ENCODE measurements around the gene LNX2.

LNX2 gene

DNA sequence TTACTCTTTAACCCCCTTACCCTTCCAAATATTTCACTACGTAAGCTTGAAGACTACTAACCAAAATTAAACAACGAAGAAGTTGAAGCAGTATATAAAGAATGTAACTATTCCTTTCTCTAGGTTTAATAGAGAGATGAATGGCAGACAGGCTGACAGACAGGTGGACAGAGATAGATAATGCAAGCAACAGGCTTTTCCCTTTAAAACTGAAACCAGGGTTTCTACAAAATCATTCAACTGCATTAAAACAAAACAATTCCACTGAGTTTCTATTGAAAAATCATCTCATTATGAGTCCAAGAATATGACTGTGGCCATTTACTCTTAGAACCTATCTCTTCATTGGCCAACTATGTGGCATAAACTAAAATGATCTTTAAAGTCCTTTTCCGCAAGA is 15.2 kb downstream of the LNX2 start:
- DNase-seq, result no peak

DNA sequence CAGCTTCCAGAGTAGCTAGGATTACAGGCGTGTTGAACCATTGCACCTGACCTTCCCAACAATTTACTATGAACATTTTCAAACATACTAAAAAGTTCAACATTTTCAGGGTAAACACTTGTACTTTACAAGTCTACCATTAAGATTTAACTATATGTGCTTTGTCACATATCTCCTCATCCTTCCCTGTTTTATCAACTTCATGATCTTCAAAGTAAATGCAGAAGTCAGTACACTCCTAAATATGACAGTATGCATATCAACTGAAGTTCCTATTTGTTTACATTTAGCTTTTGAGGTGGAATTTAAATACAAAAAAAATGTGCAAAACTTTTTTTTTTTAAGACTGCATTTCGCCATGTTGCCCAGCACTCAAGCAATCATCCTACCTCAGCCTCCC is 18.5 kb downstream of the LNX2 start:
- DNase-seq, result no peak

DNA sequence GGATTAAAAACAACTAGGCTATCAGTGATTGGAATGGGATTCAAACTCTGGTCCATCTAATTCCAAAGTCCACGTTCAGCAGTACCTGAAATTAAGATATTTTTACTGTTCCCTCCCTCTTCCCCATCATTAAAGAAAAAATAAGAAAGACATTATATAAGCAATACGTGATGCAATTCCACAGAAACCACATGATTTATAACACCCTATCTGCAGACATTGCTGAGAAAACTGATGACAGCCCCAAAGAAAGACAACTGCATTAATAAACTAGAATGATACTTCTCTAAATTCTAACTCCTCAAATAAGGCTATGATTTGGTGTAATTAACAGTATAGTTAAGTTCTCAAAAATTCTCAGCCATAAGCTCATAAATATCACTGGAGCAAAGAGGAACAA is 19.1 kb downstream of the LNX2 start:
- DNase-seq, result no peak

DNA sequence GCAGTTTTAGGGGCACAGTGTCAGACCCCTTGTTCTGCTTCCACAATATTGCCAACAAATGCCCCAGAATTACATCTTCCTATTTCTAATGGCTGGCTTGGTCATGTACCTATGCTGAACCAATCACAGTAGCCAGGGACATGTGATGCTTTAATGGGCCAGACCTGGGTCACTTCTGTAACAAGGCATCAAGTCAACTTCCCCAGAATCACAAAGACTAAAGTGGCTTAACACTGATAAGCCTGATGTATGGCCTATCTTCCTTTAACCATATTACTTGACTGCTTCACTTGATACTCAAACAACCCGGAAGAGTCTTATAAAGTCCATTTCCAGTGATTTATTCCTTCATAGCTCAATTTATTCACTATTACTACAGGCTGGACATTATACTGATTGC is 19.6 kb downstream of the LNX2 start:
- DNase-seq, result no peak

DNA sequence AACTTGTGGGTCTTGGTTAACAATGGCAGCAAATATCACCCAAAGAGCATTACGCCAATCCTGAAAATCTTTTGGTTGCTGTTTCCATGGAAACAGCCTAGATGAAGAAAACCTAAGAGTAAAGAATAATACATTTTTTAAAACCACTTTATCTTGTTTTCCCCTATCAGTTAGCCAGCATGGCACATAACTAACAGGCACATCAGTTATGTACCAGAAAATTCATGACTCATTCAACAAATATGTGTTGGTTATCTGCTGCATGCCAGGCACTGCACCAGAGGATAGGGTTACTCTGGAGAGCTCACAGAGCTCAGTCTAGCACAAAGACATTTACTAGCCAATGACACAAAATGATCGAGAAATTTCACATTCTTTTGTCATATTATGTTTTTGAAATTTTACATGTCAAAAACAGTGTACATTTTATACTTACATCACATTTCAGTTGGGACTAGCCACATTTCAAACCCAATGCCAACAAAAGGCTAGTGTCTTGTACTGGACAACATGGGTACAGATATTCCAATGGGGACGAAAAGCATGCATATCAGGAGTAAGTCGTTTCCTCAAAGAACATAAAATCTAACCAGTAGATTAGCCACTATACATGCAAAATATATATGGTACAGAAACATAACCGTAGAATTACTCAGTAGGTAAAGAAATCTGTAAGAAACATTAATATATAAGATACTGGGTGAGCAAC is 20.3 kb downstream of the LNX2 start:
- DNase-seq, result no peak

DNA sequence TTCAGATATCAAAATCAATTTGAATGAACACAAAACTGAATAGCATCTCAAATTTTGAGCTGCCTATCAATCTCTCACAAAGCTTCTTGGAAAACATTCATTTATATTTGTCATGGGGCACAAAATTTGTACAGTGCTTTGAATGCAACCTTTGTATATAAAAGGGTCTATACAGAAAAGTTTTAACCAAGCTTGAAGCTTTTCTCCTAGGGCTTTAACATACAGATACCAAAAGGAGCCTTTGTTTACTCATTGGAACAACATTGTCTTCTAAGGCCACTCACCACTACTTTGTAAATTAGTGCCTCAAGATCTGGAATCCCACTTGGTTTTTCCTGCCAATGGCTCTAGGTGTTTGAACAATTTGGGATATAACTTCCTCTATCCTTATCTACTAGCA is 21.2 kb downstream of the LNX2 start:
- DNase-seq, result no peak

DNA sequence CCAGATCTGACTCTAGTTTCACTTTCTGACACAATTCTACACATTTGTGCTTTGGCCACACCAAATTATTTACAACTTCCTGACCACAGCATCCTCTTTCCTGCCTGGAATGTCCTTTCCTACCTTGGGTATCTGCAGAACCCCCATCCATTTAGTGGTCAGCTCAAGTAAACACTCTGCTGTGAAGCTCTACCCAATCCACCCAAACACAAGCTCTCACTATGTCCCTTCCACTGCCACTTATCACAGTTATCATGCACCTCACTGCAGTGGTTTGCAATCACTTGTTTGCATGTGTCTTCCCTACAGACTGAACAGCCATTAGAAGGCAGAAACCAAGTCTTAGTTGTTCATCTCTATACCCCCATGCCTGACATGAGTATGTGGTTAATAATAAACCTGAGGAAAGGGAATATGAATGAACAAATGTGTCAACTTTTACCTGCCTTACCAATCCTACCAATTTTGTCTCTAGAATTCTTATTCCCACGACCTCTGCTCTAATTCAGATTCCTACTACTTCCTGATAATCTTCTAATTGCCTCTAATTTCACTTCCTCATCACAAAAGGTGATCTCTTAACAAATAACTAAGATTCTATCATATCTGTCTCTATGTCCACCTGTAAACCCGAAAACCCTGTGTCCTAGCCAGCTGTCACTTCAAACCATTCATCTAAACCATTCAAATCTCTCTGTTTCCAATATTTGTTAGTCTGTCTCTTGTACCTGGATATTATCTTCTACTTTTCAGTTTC is 25.1 kb downstream of the LNX2 start:
- DNase-seq, result no peak

DNA sequence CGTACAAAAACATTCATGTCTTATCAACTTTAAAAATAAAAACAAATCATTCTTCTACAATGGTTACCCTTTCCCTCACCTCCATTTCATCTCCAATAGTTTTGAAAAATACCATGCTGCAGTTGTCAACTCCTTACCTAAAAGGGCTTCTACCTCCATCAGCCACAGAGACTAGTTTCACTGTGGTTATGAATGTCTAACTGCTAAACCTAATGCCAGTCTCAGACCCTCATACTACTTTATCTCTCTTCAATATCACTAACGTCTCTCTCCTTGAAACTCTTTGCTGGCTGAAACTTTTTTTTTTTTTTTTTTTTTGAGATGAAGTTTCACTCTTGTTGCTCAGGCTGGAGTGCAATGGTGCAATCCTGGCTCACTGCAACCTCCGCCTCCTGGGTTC is 27.1 kb downstream of the LNX2 start:
- no peak for DNase-seq

DNA sequence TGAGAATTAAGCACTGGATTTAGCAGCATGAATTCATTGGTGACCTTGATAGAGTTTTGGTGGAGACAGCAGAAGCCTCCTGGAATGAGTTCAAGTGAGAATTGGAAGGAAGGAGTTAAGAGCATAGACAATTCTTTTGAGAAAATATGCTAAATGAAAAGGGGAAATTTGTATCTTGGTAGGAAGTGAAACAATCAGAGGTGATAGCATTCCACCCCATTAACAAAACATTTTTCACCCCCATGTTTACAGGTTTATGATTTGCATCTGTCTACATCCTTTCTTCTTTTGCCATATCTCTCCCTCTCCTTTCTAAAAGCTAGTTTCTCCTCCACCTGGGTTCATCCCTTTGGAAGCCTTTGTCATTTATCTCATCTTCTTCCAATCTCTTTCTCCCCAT is 27.5 kb downstream of the LNX2 start:
- no peak for DNase-seq

DNA sequence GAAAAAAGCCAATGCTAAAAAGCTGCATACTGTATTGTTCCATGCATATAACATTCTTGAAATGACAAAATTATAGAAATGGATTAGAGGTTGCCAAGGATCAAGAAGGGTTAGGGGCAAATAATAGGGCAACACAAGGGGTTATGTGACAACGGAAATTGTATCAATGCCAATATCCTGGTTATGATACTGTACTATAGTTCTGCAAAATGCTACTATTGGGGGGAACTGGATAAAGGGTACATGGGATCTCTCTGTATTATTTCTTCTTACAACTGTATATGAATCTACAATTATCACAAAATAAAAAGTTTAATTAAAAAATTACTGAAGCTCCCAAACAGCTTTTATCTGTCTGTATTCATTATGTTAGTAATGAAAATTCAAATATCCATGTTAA is 31.9 kb downstream of the LNX2 start:
- no peak for DNase-seq

DNA sequence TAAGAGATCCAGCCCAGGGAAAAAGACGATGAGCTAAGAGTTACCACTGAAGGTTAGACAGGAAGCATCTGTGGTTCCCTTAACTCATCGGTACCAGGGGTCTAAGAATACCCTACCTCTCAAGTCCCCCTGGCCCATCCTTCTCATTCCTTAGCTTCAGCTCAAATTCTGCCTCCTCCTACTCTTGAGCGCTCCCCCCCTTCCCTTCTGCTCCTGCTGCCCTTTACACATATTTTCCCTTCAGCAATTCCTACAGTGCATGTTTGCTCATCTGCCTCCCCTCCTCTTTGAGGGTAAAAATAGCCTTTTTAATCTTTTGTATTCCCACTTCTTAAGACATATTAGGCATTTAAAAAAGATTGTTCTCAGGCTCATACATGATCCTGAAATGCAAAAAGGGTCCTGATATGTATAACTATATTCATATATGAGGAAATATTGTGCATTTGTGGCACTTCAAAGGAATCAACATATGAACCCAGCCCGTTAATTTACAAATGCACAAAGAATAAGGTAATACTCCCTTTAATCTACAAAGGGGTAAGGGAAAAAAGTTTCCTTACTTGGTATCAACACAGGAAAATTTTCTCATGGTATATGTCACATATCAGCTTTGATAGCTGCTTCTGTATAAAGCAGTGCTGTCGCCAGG is 33.1 kb downstream of the LNX2 start:
- no peak for DNase-seq

DNA sequence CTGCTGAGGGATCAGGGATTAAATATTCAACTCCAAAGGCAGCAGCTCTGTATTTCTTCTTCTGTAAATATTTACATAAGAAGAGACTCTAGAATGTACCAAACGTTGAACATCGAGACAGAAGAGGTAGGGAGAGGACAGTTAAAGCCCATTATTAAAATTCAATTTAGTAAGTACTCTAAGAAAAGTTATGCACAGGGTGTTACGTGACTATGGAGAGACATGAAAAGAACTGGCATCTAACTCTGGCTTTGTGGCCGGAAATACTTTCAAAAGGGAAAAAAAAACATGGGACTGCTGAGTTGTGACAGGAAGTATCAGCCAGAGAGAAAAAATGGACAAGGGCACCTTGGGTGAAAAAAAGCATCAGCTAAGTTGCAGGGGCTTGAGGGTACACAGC is 36.7 kb downstream of the LNX2 start:
- peak; percentile 4 for DNase-seq

DNA sequence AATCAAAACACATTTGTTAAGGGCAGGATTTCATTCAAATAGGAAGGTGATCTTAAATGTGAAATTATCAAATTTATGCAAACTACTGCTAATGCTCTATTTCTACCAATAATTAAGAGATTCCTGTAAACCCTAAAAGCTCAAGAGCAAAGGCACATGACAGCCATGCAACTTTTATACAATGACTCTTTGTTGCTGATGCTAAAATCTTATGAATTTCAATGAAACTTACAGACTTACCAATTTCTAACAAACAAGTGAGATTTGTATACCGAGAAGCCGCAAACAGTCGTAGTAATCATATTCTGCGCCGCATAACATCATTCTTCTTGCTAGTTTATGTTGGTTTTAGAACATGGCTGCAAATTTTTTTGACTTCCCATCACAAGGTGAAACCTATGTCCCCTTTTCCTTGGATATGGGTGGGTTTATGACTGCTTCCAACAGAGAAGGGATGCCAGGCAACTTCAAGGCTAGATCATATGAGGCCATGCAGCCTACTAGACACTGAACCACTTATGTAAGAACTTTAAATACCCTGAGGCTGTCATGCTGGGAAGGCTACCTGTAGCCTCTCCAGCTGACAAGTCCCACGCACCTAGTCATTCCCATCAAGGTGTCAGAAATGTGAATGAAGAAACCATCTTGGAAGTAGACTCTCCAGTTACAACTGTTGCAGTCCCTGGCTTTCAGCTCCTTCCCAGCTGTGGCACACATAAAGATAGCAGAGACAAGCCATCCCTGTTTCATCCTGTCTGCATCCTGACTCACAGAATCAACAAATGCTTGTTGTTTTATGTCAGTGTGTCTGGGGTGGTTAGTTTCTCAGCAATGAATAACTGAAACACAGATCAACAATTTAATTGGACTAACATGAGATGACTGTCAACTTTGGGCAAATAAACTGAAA is 42.0 kb downstream of the LNX2 start:
- DNase-seq, result no peak

DNA sequence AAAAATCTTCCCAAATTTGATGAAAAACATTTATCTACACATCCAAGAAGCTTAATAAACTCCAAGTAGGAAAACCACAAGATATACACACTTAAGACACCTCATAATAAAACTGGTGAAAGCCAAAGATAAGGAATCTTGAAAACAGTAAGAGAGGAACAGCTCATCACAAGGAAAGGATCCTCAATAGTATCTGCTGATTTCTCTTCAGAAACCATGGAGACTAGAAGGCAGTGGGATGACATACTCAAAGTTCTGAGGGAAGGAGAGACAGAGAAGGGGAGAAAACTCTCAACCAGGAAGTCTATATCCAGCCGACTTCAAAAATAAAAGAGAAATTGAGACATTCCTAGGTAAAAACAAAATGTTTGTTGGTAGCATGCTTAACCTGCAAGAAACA is 45.7 kb downstream of the LNX2 start:
- DNase-seq, result no peak

DNA sequence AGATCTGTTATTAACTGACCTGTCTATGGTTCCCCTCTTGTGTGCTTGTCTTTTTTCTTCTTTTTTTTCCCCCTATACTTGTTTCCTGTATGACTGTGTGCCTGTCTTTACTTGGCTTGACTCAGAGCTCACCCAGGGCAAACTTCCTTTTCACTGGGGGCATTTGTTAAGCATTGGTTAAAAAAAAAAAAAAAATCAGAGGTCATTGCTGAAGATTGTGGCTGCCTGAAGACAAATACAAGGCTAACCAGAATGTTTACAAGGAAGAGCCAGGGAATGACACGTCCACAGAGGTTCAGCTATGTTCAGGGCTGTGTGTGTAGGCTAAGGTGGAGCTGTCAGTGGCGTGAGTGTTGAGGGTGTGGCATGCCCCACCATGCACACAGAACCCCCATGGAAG is 47.1 kb downstream of the LNX2 start:
- DNase-seq, result no peak

DNA sequence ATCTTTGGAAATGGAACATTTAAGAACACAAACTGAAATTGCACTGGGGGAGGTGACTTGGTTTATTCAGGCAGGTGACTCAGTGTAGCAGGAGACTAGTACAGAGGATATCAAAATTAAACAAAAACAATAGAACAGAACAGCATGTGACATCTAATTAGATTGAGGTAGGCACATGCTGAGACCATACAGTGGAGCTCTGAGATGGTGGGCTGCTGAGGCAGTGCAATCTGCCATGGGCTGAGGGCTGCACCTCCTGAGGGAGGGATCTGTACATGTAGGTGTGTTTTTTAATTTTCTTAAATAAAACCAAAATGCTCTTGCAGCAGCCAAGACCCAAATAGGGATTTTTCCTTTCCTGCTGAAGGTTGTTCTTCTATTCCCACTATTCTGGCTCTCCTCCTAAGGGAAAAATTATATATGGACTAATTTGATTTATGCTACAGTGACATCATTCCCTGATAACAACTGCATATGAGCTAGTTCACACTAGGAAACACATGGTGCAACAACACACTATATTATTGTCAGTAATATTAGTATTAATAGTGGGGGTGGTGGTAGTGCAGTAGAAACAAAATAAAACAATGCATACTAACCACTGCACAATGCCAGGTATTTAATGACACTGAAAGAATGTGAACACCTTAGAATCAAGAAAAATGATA is 48.0 kb downstream of the LNX2 start:
- no peak for DNase-seq

DNA sequence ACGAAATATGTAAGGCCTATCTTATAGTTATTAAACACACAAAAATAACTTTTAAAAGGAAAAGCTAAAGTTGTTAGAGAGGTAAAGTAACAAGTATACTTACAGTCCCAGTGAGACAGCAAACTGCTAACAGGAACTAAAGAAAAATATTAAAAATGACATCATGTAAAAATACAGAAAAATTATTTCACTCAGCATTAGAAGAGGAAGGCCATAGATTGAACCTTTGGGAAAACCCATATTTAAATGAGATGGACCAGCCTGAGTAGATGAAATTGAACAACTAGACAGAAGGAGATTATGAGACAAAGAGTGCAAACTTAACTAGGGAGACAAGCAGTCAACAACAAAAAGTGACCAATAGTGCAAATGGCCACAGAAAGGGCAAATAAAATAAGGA is 49.4 kb downstream of the LNX2 start:
- no peak for DNase-seq

DNA sequence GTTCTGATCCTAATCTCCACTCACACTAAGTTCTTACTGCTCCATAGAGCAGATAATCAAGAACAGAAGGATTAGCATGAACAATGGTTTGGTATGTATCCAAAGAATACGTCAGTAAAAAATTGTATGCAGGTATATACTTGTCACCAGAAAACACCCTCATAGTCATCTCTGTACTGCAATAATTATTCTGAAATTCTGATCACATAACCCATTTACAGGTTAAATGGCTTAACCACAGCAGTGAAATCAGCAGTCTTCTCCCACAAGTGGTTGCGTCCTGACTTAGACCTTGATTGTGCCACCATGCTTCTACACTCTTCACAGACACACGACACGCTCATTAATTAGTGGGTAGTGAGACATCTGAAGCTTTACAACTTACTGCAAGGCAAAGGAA is 50.9 kb downstream of the LNX2 start:
- DNase-seq, result no peak

DNA sequence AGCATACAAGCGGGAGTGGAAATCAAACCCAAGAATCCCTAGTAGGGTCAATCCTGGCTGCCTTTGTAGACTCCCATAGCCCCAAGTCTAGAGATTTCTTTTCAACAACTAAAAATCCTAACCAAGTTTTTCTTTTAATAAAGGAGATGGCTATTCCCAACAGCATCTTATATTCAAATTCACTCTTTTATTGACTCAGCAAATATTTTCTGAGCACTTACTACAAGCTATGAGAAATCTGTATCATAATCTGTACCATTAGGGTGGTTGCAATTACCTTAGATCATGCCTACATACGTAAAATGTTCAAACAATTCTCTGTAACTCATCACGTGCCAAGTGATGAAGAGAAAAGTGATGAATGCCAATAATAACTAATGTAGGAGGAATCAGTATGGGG is 54.5 kb downstream of the LNX2 start:
- no peak for DNase-seq

DNA sequence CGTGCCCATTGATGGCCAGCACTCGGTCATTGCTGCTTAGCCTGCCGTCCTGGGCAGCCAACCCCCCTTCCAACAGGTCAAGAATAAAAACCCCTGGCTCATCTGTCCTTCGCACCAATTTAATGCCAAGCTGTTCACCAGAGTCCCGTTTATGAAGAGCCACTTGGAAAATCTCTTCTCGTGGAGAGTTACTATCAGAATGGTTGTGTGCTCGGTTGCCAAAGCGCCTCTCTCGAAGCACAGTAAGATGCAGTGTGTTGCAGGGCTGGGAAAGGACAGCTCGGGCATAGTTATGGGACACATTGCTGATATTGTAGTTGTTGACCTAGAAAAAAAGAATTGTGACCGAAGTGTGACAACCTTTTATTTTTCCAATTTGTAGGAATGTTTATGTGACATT is 57.9 kb downstream of the LNX2 start:
- no peak for DNase-seq

DNA sequence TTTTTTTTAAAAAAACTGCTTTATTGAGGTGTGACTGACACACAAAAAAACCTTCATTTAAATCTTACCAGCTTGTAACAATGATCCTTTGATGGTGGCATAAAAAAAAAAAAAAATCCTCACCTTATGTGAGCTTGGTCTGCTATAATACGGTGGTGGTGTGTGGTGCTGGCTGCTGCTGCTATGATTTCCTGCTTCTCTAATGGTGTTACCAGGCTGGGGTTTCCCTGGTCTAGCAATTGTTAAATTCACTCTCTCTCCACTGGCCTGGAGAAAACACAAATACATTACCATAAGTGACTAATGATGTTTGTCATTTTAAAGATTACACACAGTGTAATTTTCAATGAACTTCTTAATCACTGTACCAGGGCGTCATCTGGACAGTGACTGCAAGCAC is 60.6 kb downstream of the LNX2 start:
- no peak for DNase-seq

DNA sequence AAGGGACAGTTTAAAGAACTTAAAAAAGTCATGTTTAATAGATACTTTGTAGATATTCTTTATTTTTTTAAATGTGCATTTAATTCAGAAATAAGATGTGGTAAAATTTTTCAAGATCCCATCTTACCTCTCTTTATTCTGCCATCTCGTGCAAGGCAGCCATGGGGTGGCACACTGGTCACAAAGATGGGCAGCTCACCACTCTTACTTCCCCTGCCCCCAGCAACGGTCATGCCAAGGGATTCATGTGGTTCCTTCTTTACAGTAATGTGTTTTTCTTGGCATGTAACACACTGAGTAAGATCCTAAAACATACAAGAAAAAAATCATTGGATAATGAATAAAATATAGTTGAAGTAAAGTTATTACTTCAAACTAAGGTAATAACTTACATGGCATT is 64.2 kb downstream of the LNX2 start:
- no peak for DNase-seq

DNA sequence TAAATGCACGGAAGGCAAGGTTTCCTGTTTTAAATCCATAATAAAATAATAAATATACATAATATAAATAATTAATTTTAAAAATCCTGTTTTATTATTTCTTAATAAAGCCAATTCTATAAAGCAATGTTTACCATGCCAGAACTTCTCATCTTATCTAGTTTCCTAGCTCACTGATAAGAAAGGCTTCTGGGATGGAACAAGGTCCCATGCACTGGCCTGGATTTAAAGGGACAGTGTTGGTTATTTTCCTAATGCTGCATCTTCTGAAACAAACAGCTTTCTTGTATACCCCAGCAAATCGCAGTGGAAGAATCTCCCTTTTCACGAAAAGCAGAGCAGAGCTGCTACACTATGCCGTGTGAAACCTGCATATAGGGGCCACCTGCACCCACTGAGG is 68.8 kb downstream of the LNX2 start:
- no peak for DNase-seq

Data from SHP77 treated with DMSO at 0.1 percent for 48 hours (cell line).